Mesenchymal stem cell (in vitro differentiated cells and primary cell): ENCODE data around the gene PRKCD.
A peak's percentile ranks its signal among the peaks of the same experiment; 100 is the strongest.

ENCODE experiments used
- DNase-seq: peaks from one replicate; pipeline ENCODE4 v3.0.0-alpha.2; 2013
- H2AFZ ChIP-seq: one replicate; pipeline ENCODE4 v1.6.1; 2013; ENCODE audit warnings: low read depth, mild to moderate bottlenecking, control low read depth, inconsistent platforms, low read length, moderate library complexity
- H2AK5ac ChIP-seq: 2 replicates; pipeline ENCODE4 v1.6.1; 2013; ENCODE audit warnings: low read length, moderate library complexity, mild to moderate bottlenecking, inconsistent platforms; ENCODE audit not compliant: severe bottlenecking
- H2BK120ac ChIP-seq: one replicate; pipeline ENCODE4 v1.6.1; 2013; ENCODE audit warnings: low read depth, mild to moderate bottlenecking, inconsistent platforms, low read length, moderate library complexity
- H2BK12ac ChIP-seq, 2 experiments: one replicate each; pipeline ENCODE4 v1.6.1; 2013; ENCODE audit warnings: inconsistent platforms in 2 of 2, low read length in 2 of 2, mild to moderate bottlenecking in 2 of 2, moderate library complexity in 2 of 2, control low read depth in 1 of 2
- H2BK15ac ChIP-seq: one replicate; pipeline ENCODE4 v1.6.1; 2013; ENCODE audit warnings: mild to moderate bottlenecking, low read depth, inconsistent platforms; ENCODE audit not compliant: poor library complexity, severe bottlenecking
- H2BK5ac ChIP-seq: 2 replicates; pipeline ENCODE4 v1.6.1; 2013; ENCODE audit warnings: low read depth, mild to moderate bottlenecking, low read length, control low read depth, inconsistent platforms; ENCODE audit not compliant: poor library complexity, severe bottlenecking
- H3K14ac ChIP-seq, 2 experiments: one replicate each; pipeline ENCODE4 v1.6.1; 2013; ENCODE audit warnings: inconsistent platforms in 2 of 2, low read length in 2 of 2, control low read depth in 1 of 2, mild to moderate bottlenecking in 1 of 2, moderate library complexity in 1 of 2
- H3K18ac ChIP-seq, 2 experiments: one replicate each; pipeline ENCODE4 v1.6.1; 2013; ENCODE audit warnings: inconsistent platforms in 2 of 2, low read length in 2 of 2, control low read depth in 1 of 2, low read depth in 1 of 2, mild to moderate bottlenecking in 1 of 2
- H3K23ac ChIP-seq, 2 experiments: one replicate each; pipeline ENCODE4 v1.6.1; 2013; ENCODE audit warnings: inconsistent platforms in 2 of 2, low read length in 2 of 2, mild to moderate bottlenecking in 2 of 2, moderate library complexity in 2 of 2, control low read depth in 1 of 2
- H3K27ac ChIP-seq: 2 replicates; pipeline ENCODE4 v1.5.1; 2013; ENCODE audit warnings: mild to moderate bottlenecking, moderate library complexity, low read length, control low read depth, inconsistent platforms; ENCODE audit not compliant: poor library complexity, severe bottlenecking
- H3K27me3 ChIP-seq, 2 experiments: 2 replicates each; pipeline versions ENCODE4 v1.6.1 to v1.7.0; 2013; ENCODE audit warnings: low read length in 2 of 2, mild to moderate bottlenecking in 2 of 2, moderate library complexity in 2 of 2, control low read depth in 1 of 2, inconsistent platforms in 1 of 2; ENCODE audit not compliant: control insufficient read depth in 1 of 2, insufficient read depth in 1 of 2
- H3K36me3 ChIP-seq, 2 experiments: 2 replicates each; pipeline versions ENCODE4 v1.6.1 to v1.7.0; 2013; ENCODE audit warnings: low read length in 2 of 2, control low read depth in 1 of 2, inconsistent platforms in 1 of 2, low read depth in 1 of 2, mild to moderate bottlenecking in 1 of 2; ENCODE audit not compliant: insufficient read depth in 2 of 2, control insufficient read depth in 1 of 2
- H3K4ac ChIP-seq, 2 experiments: one replicate each; pipeline ENCODE4 v1.6.1; 2013; ENCODE audit warnings: inconsistent platforms in 2 of 2, low read length in 2 of 2, mild to moderate bottlenecking in 2 of 2, moderate library complexity in 2 of 2, control low read depth in 1 of 2, low read depth in 1 of 2
- H3K4me1 ChIP-seq: 2 replicates; pipeline ENCODE4 v1.6.1; 2013; ENCODE audit warnings: low read depth, low read length, control low read depth; ENCODE audit not compliant: control insufficient read depth, insufficient read depth
- H3K4me2 ChIP-seq: 2 replicates; pipeline ENCODE4 v1.6.1; 2013; ENCODE audit warnings: low read length, mild to moderate bottlenecking, inconsistent platforms; ENCODE audit not compliant: poor library complexity, severe bottlenecking
- H3K4me3 ChIP-seq, 2 experiments: 2 replicates each; pipeline versions ENCODE4 v1.5.1 to v1.7.0; 2013; ENCODE audit warnings: low read length in 2 of 2, mild to moderate bottlenecking in 2 of 2, control low read depth in 1 of 2, low read depth in 1 of 2; ENCODE audit not compliant: insufficient read depth in 1 of 2
- H3K79me1 ChIP-seq: replicated peaks from 2 replicates; pipeline ENCODE4 v1.6.1; 2013; ENCODE audit warnings: mild to moderate bottlenecking, control low read depth, low read length, inconsistent platforms; ENCODE audit not compliant: poor library complexity, severe bottlenecking
- H3K9ac ChIP-seq: 2 replicates; pipeline ENCODE4 v1.7.0; 2013; ENCODE audit warnings: mild to moderate bottlenecking, low read length, moderate library complexity
- H3K9me3 ChIP-seq: 2 replicates; pipeline ENCODE4 v1.7.0; 2013; ENCODE audit warnings: mild to moderate bottlenecking, low read length; ENCODE audit not compliant: control insufficient read depth
- H4K8ac ChIP-seq: one replicate; pipeline ENCODE4 v1.6.1; 2013; ENCODE audit warnings: inconsistent platforms, mild to moderate bottlenecking, low read length, moderate library complexity
- H4K91ac ChIP-seq: one replicate; pipeline ENCODE4 v1.6.1; 2013; ENCODE audit warnings: mild to moderate bottlenecking, low read length, inconsistent platforms
- WGBS: methylation state at CpG from one replicate; pipeline ENCODE4 v1.1.7; 2013; ENCODE audit warnings: mixed read lengths; 5-methylcytosine and 5-hydroxymethylcytosine counted together

PRKCD gene

GRCh38 chr3:53145713-53146080 is 15.3 kb upstream of the PRKCD start:
- H2AFZ ChIP-seq, result no peak overlapping the region
- H3K9me3 ChIP-seq, result no peaks in the 10 kb centered on the region
- H3K4me1 ChIP-seq, result peaks cover 5% of the 10 kb centered on the region
- no peak overlapping the region for H4K8ac ChIP-seq
- no peak overlapping the region for H3K27ac ChIP-seq
- no peaks in the 10 kb centered on the region for H3K27me3 ChIP-seq
- H3K4me3 ChIP-seq, result no peak overlapping the region
- no peak overlapping the region for H4K91ac ChIP-seq
- H2BK15ac ChIP-seq, result no peak overlapping the region
- 90% methylated on average over 3 of the region's 3 CpGs for WGBS
- H2BK120ac ChIP-seq, result no peak overlapping the region
- H3K9ac ChIP-seq, result no peak overlapping the region
- no peak for DNase-seq
- no peak overlapping the region for H3K4me2 ChIP-seq
- H2BK12ac ChIP-seq, result no peak overlapping the region
- no peak overlapping the region for H3K18ac ChIP-seq
- no peak overlapping the region for H3K4ac ChIP-seq
- H3K36me3 ChIP-seq, result no peaks in the 10 kb centered on the region
- no peaks in the 10 kb centered on the region for H3K79me1 ChIP-seq
- no peak overlapping the region for H2AK5ac ChIP-seq
- H3K14ac ChIP-seq, result no peak overlapping the region
- H3K23ac ChIP-seq, result no peak overlapping the region
- no peak overlapping the region for H2BK5ac ChIP-seq

GRCh38 chr3:53146319-53146891 is 14.6 kb upstream of the PRKCD start:
- no peak overlapping the region for H3K27ac ChIP-seq
- no peak overlapping the region for H4K8ac ChIP-seq
- WGBS, result 83% methylated on average over 7 of the region's 7 CpGs
- H3K4me1 ChIP-seq, result peaks cover 3% of the 10 kb centered on the region
- H2AK5ac ChIP-seq, result no peak overlapping the region
- H3K23ac ChIP-seq, result no peak overlapping the region
- H3K4ac ChIP-seq, result no peak overlapping the region
- H2BK12ac ChIP-seq, result no peak overlapping the region
- no peak overlapping the region for H2BK15ac ChIP-seq
- no peak overlapping the region for H2BK120ac ChIP-seq
- H3K9me3 ChIP-seq, result no peaks in the 10 kb centered on the region
- H3K4me3 ChIP-seq, result no peak overlapping the region
- H3K9ac ChIP-seq, result no peak overlapping the region
- no peak overlapping the region for H2BK5ac ChIP-seq
- no peaks in the 10 kb centered on the region for H3K79me1 ChIP-seq
- no peaks in the 10 kb centered on the region for H3K27me3 ChIP-seq
- no peak for DNase-seq
- H4K91ac ChIP-seq, result no peak overlapping the region
- H3K14ac ChIP-seq, result no peak overlapping the region
- H2AFZ ChIP-seq, result no peak overlapping the region
- H3K36me3 ChIP-seq, result no peaks in the 10 kb centered on the region
- H3K18ac ChIP-seq, result no peak overlapping the region
- no peak overlapping the region for H3K4me2 ChIP-seq

GRCh38 chr3:53147151-53147902 is 13.7 kb upstream of the PRKCD start:
- Histone ChIP-seq H3K27me3 (peaks cover 0 to 2% of the 10 kb centered on the region in 2 experiments), H3K4ac (no peak overlapping the region), H3K36me3 (no peaks in the 10 kb centered on the region), H3K9me3 (no peaks in the 10 kb centered on the region), H2BK120ac (no peak overlapping the region), H3K18ac (no peak overlapping the region), H3K4me1 (peaks cover 3% of the 10 kb centered on the region), H4K8ac (no peak overlapping the region), H3K4me2 (no peak overlapping the region), H2AFZ (no peak overlapping the region), H2BK5ac (no peak overlapping the region), H3K9ac (no peak overlapping the region), H3K79me1 (no peaks in the 10 kb centered on the region), H3K27ac (no peak overlapping the region), H3K23ac (no peak overlapping the region), H3K4me3 (no peak overlapping the region), H2BK15ac (no peak overlapping the region), H3K14ac (no peak overlapping the region), H2AK5ac (no peak overlapping the region), H4K91ac (no peak overlapping the region), H2BK12ac (no peak overlapping the region)
- WGBS, result 83% methylated on average over 11 of the region's 11 CpGs
- DNase-seq, result no peak

- H2BK120ac ChIP-seq, result no peak overlapping the region
Measured at GRCh38 chr3:53147903-53148400, 13.1 kb upstream of the PRKCD start.

More at GRCh38 chr3:53147903-53148400, 13.1 kb upstream of the PRKCD start:
- H3K4me1 ChIP-seq, result peaks cover 3% of the 10 kb centered on the region
- H3K36me3 ChIP-seq, result no peaks in the 10 kb centered on the region
- H2BK12ac ChIP-seq, result no peak overlapping the region
- H4K8ac ChIP-seq, result no peak overlapping the region
- no peak overlapping the region for H2AFZ ChIP-seq
- no peak overlapping the region for H3K4me2 ChIP-seq
- no peak for DNase-seq
- no peaks in the 10 kb centered on the region for H3K9me3 ChIP-seq
- H3K18ac ChIP-seq, result no peak overlapping the region
- no peak overlapping the region for H2AK5ac ChIP-seq
- no peak overlapping the region for H3K9ac ChIP-seq
- H3K27me3 ChIP-seq, result peaks cover 5 to 8% of the 10 kb centered on the region in 2 experiments
- peak overlapping the region; percentile 31 for H2BK15ac ChIP-seq
- H3K4ac ChIP-seq, result no peak overlapping the region
- H3K14ac ChIP-seq, result no peak overlapping the region
- no peak overlapping the region for H2BK5ac ChIP-seq
- H3K23ac ChIP-seq, result no peak overlapping the region
- WGBS, result 95% methylated on average over 2 of the region's 2 CpGs
- no peak overlapping the region for H3K4me3 ChIP-seq
- H3K79me1 ChIP-seq, result no peaks in the 10 kb centered on the region
- H3K27ac ChIP-seq, result no peak overlapping the region
- no peak overlapping the region for H4K91ac ChIP-seq
